ENCODE data around the gene E2F4.
A peak's percentile ranks its signal among the peaks of the same experiment; 100 is the strongest.

Gene E2F4

DNA sequence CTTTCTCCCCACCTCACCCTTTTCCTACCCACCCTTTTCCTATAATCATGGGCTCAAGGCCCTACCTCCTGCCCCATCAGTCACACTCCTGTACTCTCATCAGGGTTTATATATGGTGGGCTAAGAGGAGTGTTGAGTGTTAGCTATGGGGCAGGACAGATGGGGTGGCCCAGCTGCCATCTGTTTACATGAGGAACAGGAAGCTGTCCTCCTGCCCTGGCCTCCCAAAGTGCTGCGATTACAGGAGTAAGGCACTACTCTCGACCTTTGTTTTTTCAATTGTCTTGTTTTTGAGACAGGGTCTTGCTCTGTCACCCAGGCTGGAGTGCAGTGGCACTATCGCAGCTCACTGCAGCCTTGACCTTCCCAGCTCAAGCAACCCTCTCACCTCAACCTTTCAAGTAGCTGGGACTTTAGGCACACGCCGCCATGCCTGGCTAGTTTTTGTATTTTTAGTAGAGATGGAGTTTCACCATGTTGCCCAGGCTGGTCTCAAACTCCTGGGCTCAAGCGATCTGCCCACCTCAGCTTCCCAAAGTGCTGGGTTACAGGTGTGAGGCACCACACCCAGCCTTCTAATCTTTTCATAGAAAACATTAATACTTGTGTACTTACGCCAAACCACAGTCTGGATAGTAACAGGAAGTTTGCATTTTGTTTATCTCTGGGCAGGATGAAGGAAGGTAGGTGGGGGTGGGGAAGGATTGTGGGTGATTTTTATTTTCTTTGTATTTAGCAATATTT, 33.9 kb upstream of the E2F4 start:
- no peak for DNase-seq (ENCODE audit: low read depth in 2 of 2)

DNA sequence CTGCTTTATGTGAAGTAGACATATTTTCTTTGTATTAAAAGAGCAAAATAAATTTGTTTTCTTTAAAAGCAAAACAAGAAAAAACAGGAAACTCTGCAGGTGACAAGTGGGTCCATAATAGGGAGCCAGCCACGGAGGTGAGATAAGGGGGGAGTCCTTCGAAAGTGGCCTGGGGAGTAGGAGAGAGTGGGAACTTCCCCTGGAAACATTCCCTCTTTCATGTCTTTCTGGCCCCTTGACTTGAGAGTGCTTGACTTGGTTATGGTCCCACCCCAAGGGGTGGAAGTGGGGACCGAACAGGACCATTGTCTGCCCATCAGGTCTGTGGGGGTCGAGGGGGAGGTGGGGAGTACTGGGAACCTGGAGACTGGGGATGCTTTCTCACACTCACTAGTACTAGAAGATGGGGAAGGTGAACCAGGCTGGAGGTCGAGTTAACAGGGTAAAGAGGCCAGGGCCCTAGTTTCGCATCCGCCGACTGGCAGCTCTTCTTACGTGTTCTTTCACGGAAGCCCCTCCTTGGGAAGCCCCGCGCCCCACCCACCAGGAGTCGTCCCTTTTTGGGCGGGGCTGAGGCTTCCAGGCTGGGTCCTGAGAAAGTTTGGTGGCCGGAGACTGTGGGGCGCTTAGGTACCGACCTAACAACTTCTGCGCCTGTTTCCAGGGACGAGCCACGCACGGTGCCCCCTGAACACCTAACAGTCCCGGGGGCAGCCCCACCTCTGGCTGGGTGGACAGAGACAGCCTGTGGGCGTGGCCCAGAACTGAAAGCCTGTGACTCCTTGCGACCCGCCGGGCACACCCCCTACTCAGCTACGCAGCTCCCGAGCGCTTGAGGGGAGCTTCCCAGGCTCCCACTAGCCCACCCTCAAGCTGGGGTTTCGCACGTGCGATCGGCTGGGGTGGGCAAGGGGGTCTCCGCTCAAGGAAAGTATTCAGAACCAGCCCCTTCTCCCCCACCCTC, 33.0 kb upstream of the E2F4 start:
- peak; percentile 67 to 76 for DNase-seq (ENCODE audit: low read depth in 2 of 2)

DNA sequence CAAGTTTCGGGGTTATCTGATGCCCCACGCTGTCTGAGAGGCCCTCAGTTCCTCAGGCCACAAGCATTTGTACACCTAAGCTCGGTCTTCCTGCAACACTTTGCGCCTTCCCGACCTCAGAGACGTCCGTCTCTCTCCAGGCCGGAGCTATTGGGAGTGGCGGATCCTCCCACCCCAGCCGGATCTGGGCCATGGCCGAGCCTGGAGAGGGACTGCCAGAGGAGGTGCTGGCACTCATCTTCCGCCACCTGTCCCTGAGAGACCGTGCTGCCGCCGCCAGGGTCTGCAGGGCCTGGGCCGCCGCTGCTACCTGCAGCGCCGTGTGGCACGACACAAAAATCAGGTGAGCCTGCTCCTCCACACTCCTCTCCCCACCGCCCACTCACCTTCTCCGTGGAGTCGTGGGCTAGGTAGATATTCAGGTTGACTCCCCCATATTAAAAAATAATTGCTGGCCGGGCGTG, 30.3 kb upstream of the E2F4 start:
- no peak for DNase-seq (ENCODE audit: low read depth in 2 of 2)

DNA sequence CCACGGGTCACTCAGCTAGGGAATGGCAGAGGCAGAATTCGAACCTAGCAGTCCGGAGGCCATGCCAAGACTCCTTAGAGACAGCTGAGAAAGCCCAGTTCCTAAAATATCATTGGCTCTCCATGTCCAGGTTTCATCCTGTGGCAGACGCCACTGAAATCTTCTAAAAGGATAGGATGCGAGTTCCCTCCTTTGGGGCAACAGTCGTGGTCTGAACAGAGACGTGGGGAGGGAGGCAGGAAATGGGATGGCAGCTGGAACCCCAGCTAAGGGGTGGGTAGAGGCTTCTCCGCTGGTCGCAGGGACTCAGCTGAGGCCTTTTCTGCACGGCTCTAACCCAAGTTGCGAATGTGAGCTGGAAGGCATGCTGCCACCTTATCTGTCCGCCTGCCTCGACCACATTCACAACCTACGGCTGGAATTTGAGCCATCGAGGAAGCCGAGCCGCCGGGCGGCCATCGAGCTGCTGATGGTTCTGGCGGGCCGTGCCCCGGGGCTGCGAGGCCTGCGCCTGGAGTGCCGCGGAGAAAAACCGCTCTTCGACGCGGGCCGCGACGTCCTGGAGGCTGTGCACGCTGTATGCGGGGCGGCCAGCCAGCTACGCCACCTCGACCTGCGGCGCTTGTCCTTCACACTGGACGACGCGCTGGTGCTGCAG, 29.3 kb upstream of the E2F4 start:
- no peak for DNase-seq (ENCODE audit: low read depth in 2 of 2)

DNA sequence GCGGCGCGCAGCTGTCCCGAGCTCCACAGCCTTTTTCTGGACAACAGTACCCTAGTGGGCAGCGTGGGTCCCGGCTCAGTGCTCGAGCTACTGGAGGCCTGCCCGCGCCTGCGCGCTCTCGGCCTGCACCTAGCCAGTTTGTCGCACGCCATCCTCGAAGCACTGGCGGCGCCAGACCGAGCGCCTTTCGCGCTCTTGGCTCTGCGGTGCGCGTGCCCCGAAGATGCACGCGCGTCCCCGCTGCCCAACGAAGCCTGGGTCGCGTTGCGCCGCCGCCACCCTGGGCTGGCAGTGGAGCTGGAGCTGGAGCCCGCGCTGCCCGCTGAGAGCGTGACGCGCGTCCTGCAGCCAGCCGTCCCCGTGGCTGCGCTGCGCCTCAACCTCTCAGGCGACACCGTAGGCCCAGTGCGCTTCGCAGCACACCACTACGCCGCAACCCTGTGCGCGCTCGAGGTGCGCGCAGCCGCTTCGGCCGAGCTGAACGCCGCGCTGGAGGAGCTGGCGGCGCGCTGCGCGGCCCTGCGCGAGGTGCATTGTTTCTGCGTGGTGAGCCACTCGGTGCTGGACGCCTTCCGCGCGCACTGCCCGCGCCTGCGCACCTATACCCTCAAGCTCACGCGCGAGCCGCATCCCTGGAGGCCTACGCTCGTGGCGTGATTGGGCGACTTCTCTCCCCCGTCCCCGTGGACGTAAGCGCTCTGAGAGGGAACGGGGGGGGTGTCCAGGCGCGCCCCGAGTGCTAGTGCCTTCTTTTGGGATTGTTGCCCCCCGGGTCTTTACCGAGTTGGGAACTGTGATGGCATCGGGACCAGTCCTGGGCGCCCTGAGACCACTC, 28.6 kb upstream of the E2F4 start:
- no peak for DNase-seq (ENCODE audit: low read depth in 2 of 2)

DNA sequence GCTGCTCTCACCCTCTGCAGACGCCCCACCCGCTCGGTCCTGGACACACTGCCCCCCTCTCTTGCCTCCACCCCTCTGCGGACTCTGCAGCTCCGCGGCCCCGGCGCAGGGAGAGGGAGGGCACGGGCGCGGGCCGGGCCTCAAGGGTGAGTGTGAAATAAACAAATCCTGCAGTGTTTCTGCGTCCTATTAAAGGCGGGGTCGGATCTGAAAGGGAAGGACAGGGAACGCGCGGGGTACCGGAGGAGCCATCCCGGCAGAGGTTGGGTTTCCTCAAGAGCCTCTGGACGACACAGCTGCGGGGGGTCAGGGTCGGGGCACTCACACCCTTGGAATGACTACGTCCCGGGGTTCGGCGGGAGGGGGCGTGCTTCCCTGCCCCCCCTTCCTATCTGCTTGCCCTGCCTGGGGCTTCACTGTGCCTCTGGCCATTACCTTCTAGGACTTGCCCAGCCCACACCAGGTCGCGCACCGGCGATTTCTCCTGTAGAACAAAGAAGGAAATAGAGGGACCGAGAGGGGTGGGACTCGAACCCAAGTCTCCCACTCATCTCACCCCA, 27.9 kb upstream of the E2F4 start:
- no peak for DNase-seq (ENCODE audit: low read depth in 2 of 2)

DNA sequence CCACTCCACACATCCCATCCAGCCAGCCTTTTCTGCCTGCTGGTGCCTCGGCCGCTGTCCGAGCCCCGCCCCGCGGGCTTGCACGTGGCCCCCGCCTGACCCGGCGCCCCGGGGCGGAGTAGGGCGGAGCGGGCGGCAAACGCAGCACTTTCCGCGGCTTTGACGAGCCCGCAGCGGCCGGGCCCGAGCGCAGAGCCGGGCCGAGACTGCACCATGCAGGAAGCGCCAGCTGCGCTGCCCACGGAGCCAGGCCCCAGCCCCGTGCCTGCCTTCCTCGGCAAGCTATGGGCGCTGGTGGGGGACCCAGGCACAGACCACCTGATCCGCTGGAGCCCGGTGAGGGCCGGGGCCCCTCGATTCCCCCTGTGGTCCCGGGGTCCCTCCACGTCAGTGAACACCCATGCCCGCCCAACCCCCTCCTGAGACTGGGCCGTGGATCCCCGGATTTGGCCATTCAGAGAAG, 27.3 kb upstream of the E2F4 start, which contains the start of gene HSF4:
TSS of gene HSF4 (plus strand) at position 147 of the 463 bp plus-strand sequence. CDS start at position 214, 67 bp downstream.
- no peak for DNase-seq (ENCODE audit: low read depth in 2 of 2)

DNA sequence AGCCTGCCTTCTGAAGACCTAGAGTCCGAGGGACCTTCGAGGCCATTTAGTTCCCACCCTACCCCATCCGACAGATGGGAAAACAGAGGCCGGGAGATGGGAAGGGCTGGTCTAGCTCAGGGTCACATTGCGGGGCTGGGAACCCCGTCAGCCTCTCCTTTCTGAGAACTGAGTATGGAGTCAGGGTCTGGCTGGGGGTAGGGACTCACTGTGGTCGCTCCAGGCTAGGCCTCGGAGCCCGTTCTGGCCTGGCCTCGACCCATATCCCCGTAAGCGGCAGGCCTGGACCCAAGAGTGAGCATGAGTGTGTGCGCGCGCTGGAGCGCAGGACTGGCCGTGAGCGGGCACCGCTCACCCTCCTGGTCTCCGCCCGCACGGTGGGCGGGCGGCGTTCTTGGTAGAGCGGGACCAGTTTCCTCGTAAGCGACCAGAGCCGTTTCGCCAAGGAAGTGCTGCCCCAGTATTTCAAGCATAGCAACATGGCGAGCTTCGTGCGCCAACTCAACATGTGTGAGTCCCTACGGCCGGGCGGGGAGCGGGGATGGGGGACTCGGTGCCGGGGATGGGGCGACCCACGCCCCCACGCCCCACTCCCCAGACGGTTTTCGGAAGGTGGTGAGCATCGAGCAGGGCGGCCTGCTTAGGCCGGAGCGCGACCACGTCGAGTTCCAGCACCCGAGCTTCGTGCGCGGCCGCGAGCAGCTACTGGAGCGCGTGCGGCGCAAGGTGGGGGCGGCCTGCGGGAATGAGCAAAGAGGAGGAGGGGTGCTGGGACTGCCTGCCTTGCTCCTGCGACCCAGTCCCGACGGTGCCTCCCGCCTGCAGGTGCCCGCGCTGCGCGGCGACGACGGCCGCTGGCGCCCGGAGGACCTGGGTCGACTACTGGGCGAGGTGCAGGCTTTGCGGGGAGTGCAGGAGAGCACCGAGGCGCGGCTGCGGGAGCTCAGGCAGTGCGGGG, 26.6 kb upstream of the E2F4 start:
- no peak for DNase-seq (ENCODE audit: low read depth in 2 of 2)

DNA sequence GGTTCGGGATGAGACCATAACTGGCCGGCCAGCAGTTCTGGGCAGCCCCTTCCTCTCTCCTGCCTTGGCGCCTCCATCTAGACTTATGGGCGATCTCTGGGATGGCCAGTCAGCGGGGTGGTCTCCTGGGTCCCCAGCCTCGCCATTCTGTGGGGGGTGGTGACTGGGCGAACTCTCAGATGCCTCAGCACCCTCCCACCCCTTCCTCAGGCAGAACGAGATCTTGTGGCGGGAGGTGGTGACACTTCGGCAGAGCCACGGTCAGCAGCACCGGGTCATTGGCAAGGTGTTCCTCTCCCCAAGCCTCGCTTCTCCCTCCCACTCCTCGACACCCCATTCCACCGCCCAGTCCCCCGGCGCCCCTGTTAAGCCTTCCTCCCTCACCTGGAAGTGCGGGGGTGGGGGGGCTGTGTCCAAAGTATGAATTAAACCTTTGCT, 25.8 kb upstream of the E2F4 start:
- DNase-seq (ENCODE audit: low read depth in 2 of 2) = no peak

DNA sequence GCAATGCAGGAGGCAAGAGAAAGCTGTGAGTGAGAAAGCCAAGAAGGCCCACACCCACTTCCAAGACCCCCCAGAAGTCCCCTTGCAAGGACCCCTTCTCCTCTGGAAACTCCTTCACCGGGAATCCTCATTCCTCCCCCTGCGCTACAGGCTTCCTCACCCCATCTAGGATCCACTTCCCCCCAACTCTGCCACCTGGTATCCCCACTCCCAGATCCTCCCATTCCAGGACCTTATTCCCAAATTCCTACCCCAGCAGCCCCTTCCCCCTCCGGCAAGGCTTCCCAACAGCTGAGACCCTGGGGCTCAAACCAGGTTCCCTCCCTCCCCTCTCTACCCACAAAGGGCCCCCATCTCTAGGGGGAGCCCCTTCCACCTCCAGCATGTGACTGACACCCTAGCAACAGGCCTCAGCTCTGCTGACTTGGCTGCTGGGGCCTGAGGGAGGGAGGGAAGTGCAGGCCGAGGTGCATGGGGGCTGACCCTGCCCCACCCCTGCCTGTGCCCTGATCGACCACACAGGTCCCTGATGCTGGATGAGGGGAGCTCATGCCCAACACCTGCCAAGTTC, 25.3 kb upstream of the E2F4 start:
- no peak for DNase-seq (ENCODE audit: low read depth in 2 of 2)

DNA sequence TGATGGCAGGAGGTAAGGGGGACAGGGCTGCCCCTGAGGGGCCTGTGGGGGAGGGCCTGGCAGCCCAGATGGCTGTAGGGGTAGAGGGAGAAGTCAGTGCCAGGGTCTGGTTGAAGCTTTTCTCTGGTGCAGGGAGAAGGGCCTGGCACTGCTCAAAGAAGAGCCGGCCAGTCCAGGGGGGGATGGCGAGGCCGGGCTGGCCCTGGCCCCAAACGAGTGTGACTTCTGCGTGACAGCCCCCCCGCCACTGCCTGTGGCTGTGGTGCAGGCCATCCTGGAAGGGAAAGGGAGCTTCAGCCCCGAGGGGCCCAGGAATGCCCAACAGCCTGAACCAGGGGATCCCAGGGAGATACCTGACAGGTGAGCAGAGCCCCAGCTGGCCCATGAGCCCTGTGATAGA, 24.4 kb upstream of the E2F4 start:
- no peak for DNase-seq (ENCODE audit: low read depth in 2 of 2)

DNA sequence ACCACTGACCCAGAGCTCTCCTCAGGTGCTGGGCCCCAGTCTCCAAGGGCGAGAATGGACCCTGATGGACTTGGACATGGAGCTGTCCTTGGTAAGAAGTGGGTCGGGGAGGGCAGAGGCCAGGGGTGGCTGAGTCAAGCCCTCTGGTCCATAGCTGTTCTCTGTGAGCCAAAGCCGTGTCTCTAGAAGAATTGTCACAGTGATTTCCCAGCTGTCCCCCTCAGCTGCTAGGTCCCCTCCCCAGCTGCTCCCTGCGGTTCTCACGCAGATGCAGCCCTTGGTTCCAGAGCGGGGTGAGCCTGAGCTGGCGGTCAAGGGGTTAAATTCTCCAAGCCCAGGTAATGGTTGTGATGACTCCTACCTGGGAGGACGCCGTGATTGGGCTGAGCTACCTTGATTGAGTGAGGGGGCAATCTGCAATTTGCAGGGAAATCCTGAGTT, 22.9 kb upstream of the E2F4 start:
- DNase-seq (ENCODE audit: low read depth in 2 of 2) = no peak

DNA sequence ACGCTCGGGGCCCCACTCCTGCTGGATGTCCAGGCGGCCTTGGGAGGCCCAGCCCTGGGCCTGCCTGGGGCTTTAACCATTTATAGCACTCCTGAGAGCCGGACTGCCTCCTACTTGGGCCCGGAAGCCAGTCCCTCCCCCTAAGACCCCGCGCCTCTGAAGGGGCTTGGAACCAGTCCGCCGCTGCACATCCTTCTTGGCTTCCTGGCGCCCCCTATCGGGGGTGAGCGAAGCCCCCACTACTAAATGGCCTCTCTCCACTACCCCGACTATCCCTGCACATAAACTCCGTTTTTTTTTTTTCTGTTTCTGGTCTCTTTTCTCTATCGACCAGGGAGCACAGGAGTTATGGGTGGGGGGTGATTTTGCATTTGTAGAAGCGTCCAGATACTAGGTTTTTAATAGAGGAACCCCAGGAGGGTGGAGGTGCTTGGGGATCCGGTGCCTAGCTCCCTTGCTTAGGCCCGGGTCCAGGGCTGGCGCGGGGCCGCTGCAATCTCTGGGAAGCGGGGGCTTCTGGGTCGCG, 22.2 kb upstream of the E2F4 start:
- DNase-seq (ENCODE audit: low read depth in 2 of 2) = no peak

DNA sequence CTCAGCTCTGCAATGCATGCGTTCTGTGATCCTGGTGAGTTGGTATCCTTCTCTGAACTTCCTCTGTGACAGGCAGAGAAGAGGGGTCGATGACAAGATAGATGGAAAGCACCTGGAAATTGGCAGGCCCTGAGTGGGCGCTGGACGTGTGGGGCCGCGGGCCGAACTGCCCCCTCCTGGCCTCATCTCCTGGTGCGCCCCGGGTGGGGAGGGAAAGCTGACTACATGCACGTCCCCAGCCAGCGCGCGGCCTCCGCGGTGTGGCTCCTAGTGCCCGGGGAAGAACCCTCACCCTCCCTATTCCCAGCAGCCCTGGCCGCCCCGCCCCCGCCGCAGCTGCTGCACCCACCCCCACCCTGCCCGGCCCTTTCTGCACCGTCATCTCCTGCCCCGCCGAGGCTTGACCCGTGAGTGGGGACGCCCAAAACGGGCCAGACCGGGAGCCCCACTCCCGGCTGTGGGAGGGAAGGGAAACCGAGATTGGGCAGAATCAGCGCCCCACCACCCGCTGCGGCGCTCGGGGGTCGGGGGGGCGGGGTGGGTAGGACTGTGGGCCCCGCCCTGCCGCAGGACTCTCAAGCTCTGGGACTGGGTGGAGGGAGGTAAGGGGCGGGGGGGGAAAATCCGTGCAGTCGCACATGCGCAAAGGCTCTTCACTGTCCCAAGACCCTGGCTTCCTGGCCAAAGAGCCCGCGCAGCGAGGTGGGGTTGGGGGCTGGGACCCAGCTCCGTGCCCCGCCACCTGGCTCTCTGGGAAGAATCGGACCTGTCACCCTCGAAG, 21.6 kb upstream of the E2F4 start, which contains the start of gene NOL3:
TSS of gene NOL3 (plus strand) at position 371 of the 781 bp plus-strand sequence.
- peak; percentile 41 to 56 for DNase-seq (ENCODE audit: low read depth in 2 of 2)

DNA sequence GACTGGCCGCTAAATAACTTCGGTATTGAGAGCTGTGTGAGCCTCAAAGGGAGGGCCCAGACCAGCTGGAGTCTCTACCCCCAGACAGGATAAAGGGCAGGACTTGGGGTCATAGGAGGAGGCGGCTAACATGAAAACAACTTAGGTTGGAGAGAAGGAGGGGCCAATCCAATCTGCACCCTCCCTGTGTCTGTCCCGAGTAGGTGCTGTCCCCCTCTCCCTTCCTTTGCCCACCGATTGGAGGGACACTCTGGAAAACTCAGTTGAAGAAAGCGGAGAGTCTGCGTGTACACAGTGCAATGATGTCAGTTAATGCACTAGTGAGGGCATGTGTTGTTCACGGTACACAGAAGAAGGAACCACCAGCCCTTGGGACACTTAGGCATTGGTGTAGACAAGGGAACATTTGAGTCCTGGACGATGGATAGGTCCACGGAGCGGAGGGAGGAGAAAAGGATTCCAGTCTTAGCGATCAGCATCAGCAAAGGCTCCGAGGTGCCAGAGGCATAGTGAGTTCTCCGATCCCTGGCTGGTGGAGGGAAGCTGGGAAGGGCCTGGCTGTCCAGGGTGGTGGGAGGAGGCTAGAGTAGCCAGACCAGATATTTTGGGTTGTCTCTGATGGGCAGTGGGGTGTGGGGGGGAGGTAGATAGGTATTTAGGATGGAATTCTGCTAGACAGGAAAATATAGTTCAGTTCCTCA, 20.9 kb upstream of the E2F4 start:
- no peak for DNase-seq (ENCODE audit: low read depth in 2 of 2)

DNA sequence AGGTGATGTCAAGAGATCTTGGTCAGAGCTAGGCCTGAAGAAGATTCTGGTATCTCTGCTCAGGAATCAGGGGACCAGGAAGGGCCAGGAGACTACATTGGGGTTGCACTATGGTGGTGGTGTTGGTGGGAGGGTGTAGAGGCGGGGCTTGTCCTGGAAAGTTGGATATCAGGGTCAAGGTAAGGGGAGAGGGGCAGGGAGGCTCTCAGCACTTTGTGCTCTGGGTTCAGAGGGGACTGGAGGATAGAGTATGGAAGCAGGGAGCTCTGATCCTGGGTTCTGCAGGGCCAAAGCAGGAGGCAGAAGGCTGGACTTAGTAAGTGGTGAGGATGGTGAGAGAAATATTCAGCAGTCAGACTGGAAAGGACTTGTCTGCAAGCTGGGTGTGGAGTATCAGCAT, 18.6 kb upstream of the E2F4 start:
- no peak for DNase-seq (ENCODE audit: low read depth in 2 of 2)

Data from stimulated activated CD4-positive, alpha-beta T cell treated with anti-CD3 and anti-CD28 coated beads, Interleukin-4, amount 100 ng/mL, for 48 hours (primary cell).